Anterior cingulate cortex (tissue), 58 donors: ENCODE results near the gene ERC2.
A peak's percentile ranks its signal among the peaks of the same experiment; 100 is the strongest.
"Not testable (repeated sequence)": the region's sequence is repeated elsewhere in the genome, so short reads cannot be mapped to it uniquely, and the experiment has no call there.

Experiments
- DNase-seq, 58 donors: peaks; one replicate each; lab custom pipeline; 2025; lab: John Stamatoyannopoulos, UW

ERC2 gene

GRCh38 chr3:55875113-55875512, 593.2 kb downstream of the ERC2 start:
- DNase-seq, result no peak

- no peak for DNase-seq
Measured at GRCh38 chr3:55873523-55874254, 594.6 kb downstream of the ERC2 start.

GRCh38 chr3:55870594-55870993, 597.7 kb downstream of the ERC2 start:
- DNase-seq, result no peak

GRCh38 chr3:55868347-55868746, 599.9 kb downstream of the ERC2 start:
- peak in 21 of 58 donors; percentile 2 to 65 (median 14) for DNase-seq

- no peak for DNase-seq
Measured at GRCh38 chr3:55863028-55863427, 605.2 kb downstream of the ERC2 start.

- peak in 7 of 58 donors; percentile 5 to 41 (median 18) for DNase-seq
Measured at GRCh38 chr3:55860049-55860721, 608.1 kb downstream of the ERC2 start.

GRCh38 chr3:55859305-55859704, 609.0 kb downstream of the ERC2 start:
- DNase-seq, result no peak

- no peak for DNase-seq
Measured at GRCh38 chr3:55858727-55859126, 609.5 kb downstream of the ERC2 start.

GRCh38 chr3:55858302-55858701, 610.0 kb downstream of the ERC2 start:
- no peak for DNase-seq

- DNase-seq, result no peak
Measured at GRCh38 chr3:55857633-55858032, 610.6 kb downstream of the ERC2 start.

GRCh38 chr3:55855311-55855710, 613.0 kb downstream of the ERC2 start:
- no peak for DNase-seq

- no peak for DNase-seq
Measured at GRCh38 chr3:55854494-55854893, 613.8 kb downstream of the ERC2 start.

GRCh38 chr3:55852326-55852725, 615.9 kb downstream of the ERC2 start:
- no peak for DNase-seq

GRCh38 chr3:55842204-55842603, 626.1 kb downstream of the ERC2 start:
- DNase-seq, result peak in 1 of 58 donors; percentile 3

- DNase-seq, result not testable (repeated sequence)
Measured at GRCh38 chr3:55831876-55832275, 636.4 kb downstream of the ERC2 start.

- DNase-seq, result no peak
Measured at GRCh38 chr3:55828712-55829111, 639.6 kb downstream of the ERC2 start.

GRCh38 chr3:55827786-55828185, 640.5 kb downstream of the ERC2 start:
- no peak for DNase-seq

- no peak for DNase-seq
Measured at GRCh38 chr3:55826731-55827496, 641.4 kb downstream of the ERC2 start.

- no peak for DNase-seq
Measured at GRCh38 chr3:55826097-55826496, 642.2 kb downstream of the ERC2 start.

GRCh38 chr3:55824406-55824805, 643.9 kb downstream of the ERC2 start:
- no peak for DNase-seq

GRCh38 chr3:55823829-55824228, 644.4 kb downstream of the ERC2 start:
- DNase-seq, result no peak
